Activated CD4-positive, CD25-positive, alpha-beta regulatory T cell (primary cell): Measurements from ENCODE around the gene UTP3.
"Not testable (repeated sequence)": the region's sequence is repeated elsewhere in the genome, so short reads cannot be mapped to it uniquely, and the experiment has no call there.

Experiments
- DNase-seq, 4 experiments: peaks; one replicate each; lab custom pipeline; 2025; lab: John Stamatoyannopoulos, UW

Gene UTP3

DNA sequence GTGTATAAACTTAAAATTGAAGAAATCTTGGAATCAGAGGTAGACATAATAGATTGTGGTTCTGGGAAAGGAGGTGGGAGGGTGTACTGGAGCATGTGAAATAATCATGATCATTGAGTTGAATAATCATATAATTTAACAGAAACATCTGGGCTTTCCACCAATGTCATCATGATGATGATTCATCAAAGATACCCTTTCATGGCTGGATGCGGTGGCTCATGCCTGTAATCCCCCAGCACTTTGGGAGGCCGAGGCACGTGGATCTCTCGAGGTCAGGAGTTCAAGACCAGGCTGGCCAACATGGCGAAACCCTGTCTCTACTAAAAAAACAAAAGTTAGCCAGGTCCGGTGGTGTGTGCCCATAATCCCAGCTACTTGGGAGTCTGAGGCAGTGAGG lies 26.8 kb downstream of the UTP3 start:
- DNase-seq, result no peak

DNA sequence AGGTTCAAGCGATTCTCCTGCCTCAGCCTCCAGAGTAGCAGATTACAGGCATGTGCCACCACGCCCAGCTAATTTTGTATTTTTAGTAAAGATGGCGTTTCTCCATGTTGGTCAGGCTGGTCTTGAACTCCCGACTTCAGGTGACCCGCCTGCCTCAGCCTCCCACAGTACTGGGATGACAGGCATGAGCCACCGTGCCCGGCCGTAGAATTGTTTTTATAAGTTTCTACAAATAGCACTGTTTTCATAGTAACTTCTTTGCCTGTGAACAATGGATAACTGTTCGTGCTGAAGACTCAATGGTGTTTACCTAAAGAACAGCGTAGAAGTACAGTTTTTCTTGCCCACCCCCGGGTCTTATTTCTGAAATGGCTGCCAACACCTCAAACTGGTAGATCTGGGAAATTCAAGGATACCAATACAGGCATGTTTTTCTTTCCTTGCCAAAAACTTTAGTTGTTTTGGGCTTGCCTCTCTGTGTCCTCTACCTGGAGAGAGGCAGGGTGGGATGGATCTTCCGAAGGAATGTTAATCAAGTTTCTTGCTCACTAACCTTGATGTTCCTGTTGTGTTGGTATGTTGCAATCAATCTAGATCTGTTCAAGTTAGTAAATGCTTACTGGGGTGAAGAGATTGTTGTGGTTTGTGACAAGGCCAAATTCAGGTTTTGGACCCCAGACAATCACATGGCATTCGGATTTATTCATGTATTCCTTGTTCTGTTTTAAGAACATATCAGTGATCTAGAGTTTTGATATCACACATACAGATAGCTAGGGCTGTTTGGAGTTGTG lies 30.7 kb downstream of the UTP3 start:
- no peak for DNase-seq

DNA sequence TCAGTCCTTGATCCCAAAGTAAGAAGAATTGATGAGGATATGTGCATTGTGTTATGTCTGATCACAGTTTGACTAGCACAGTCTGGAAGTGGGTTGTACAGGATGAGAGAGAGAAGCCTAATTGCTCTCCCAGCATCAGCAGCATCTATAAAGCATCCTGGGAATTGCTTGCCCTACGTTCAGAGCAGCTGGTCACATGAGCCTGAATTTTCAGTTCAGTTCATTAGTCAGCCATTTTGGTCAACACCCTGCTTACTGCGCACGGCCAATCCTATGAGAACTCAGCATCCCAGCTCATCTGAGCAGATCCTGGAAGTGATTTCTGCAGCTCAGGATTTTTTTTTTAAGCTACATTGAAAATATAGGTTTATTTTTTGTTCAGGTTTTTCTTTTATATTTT lies 33.4 kb downstream of the UTP3 start, which contains the start of gene RUFY3:
TSS of gene RUFY3 (plus strand) at position 218 of the 400 bp plus-strand sequence. CDS start 610 bp downstream, outside the sequence.
- DNase-seq, result no peak

DNA sequence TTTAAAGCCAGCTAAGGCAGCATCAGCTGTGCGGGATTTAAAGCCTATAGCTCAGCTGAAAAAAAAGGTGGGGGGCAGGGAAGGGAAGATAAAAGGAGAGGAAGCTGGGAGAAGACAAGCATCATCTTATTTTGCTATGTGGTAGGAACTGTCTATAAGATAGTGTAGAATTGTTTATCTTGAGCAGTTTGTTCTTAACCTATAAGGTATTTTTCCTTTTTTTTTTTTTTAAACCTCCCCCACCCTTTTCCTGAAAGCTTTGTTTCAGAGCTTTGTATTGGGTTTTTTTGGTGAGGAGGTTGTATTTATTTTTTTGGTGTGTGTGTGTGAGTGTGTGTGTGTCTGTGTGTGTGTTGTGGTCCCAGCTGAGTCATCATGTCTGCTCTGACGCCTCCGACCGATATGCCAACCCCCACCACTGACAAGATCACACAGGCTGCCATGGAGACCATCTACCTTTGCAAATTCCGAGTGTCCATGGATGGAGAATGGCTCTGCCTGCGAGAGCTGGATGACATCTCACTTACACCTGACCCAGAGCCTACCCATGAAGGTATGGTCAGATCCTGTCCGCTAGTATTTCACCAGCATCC lies 34.0 kb downstream of the UTP3 start:
- DNase-seq, result no peak

- no peak for DNase-seq
These were observed 36.1 kb downstream of the UTP3 start for GRCh38 chr4:70724463-70724862.

DNA sequence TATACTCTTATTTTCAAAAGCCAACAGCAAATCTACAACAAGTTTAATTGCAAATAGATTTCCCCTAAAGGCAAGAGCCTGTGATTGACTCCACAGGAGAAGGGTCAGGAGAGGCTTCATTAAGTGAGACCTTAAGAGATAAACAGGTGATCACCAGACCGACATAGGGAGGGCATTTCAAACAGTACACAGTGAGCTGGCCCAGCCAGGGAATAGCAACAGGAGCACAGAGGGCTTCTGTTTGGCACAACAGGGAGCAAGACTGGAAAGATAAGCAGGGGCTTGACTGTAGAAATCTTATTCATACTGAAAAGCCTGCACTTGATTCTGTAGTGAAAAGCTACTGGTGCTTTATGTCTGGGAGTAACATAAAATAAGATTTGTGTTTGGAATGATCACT lies 37.3 kb downstream of the UTP3 start:
- DNase-seq, result no peak

GRCh38 chr4:70726515-70726914 lies 38.2 kb downstream of the UTP3 start:
- not testable (repeated sequence) for DNase-seq

- DNase-seq, result no peak
These were observed 39.8 kb downstream of the UTP3 start for GRCh38 chr4:70728091-70728490.

DNA sequence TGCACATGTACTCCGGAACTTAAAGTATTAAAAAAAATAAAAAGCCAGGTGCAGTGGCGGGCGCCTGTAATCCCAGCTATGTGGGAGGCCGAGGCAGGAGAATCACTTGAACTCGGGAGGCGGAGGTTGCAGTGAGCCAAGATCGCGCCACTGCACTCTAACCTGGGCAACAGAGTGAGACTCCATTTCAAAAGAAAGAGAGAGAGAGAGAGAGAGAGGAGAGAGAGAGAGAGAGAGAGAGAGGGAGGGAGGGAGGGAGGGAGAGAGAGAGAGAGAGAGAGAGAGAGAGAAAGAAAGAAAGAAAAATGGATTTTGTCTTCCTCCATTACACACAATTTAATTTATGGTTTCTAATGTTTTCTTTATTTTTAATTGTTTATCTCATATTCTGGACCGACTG lies 44.5 kb downstream of the UTP3 start:
- not testable (repeated sequence) for DNase-seq

DNA sequence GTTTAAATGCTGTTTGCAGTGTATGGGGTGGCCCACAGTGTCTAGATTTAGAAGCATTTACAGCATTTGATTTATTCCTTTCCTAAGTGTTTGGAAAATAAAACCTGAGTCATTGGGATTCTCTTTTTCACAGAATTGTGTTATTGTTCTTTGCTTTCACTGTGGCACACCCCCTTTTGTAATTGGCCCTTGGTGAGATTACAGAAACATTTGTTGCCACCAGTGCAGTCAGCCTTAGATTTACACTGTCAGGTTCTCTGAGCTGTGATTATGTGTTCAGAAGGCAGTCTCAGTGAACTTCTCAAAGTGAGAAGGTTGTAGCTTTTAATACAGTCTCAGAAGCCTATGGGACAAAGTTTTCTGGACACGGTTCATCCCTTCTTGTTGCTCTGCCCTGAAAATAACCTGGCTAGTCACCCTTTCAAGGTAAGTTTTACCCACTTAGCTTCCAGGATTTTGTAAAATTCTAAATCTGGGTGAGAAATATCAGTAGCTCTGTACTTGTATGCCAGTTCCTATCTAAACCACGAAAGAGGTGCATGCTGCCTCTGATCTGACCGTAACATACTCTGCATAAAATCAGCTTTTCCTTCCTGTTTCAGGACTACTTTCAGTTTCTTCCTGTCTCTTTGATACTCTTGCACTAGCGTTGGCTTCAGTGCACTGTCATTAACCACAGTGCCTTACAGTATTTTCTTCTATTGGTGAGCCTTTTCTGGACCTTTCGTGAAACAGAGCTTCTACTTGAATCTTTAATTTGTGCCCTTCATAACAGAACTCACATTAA lies 46.0 kb downstream of the UTP3 start:
- no peak for DNase-seq

- DNase-seq, result no peak
These were observed 46.6 kb downstream of the UTP3 start for GRCh38 chr4:70734971-70735370.

GRCh38 chr4:70735915-70736314 lies 47.6 kb downstream of the UTP3 start:
- DNase-seq, result peak in 1 of 4 experiments; percentile 4

- DNase-seq, result no peak
These were observed 48.7 kb downstream of the UTP3 start for GRCh38 chr4:70737006-70737405.

- DNase-seq, result no peak
These were observed 49.1 kb downstream of the UTP3 start for GRCh38 chr4:70737409-70737808.

- DNase-seq, result no peak
These were observed 51.4 kb downstream of the UTP3 start for GRCh38 chr4:70739496-70740337.
